Stomach smooth muscle (tissue), 2 donors: ENCODE results near the gene ZFP3.
"Not testable (repeated sequence)": the region's sequence is repeated elsewhere in the genome, so short reads cannot be mapped to it uniquely, and the experiment has no call there.

Source experiments
- H3K27ac ChIP-seq: one replicate; pipeline ENCODE4 v1.7.0; 2013; ENCODE audit warnings: mild to moderate bottlenecking, low read length, inconsistent platforms
- H3K27me3 ChIP-seq, 2 donors: one replicate each; pipeline ENCODE4 v1.7.0; 2013; ENCODE audit warnings: low read length in 2 of 2; ENCODE audit not compliant: insufficient read depth in 2 of 2, control insufficient read depth in 1 of 2
- H3K36me3 ChIP-seq, 2 donors: one replicate each; pipeline ENCODE4 v1.7.0; 2013; ENCODE audit warnings: low read length in 2 of 2; ENCODE audit not compliant: control insufficient read depth in 2 of 2, insufficient read depth in 2 of 2
- H3K4me1 ChIP-seq: one replicate; pipeline ENCODE4 v1.7.0; 2013; ENCODE audit warnings: low read length; ENCODE audit not compliant: control insufficient read depth, insufficient read depth
- H3K4me3 ChIP-seq, 2 donors: one replicate each; pipeline ENCODE4 v1.7.0; 2013; ENCODE audit warnings: low read length in 2 of 2
- H3K9ac ChIP-seq, 2 donors: one replicate each; pipeline ENCODE4 v1.7.0; 2013; ENCODE audit warnings: low read length in 2 of 2, mild to moderate bottlenecking in 1 of 2
- H3K9me3 ChIP-seq, 2 donors: one replicate each; pipeline ENCODE4 v1.7.0; 2013; ENCODE audit warnings: low read length in 2 of 2; ENCODE audit not compliant: control insufficient read depth in 2 of 2
- donor health status: healthy.
- donor health status: Pancreatic carcinoma.

ZFP3 gene

GRCh38 chr17:5132503-5133225 lies 54.4 kb downstream of the ZFP3 start:
- H3K4me1 ChIP-seq, H3K27me3 ChIP-seq, H3K9me3 ChIP-seq, H3K9ac ChIP-seq, H3K27ac ChIP-seq, H3K36me3 ChIP-seq, H3K4me3 ChIP-seq: not testable (repeated sequence)

GRCh38 chr17:5133311-5133710 lies 55.0 kb downstream of the ZFP3 start:
- H3K36me3 ChIP-seq, result no peaks in the 10 kb centered on the region
- no peak overlapping the region for H3K9ac ChIP-seq
- H3K4me3 ChIP-seq, result no peak overlapping the region
- no peaks in the 10 kb centered on the region for H3K9me3 ChIP-seq
- no peaks in the 10 kb centered on the region for H3K27me3 ChIP-seq
- no peaks in the 10 kb centered on the region for H3K4me1 ChIP-seq
- no peak overlapping the region for H3K27ac ChIP-seq

- not testable (repeated sequence) for H3K4me3 ChIP-seq, H3K36me3 ChIP-seq, H3K27me3 ChIP-seq, H3K9me3 ChIP-seq, H3K4me1 ChIP-seq, H3K27ac ChIP-seq, H3K9ac ChIP-seq
Observed at GRCh38 chr17:5133961-5134360, 55.7 kb downstream of the ZFP3 start.

- H3K9me3 ChIP-seq, H3K27ac ChIP-seq, H3K27me3 ChIP-seq, H3K9ac ChIP-seq, H3K36me3 ChIP-seq, H3K4me3 ChIP-seq, H3K4me1 ChIP-seq: not testable (repeated sequence)
Observed at GRCh38 chr17:5134571-5134970, 56.3 kb downstream of the ZFP3 start.

- H3K4me1 ChIP-seq, H3K9me3 ChIP-seq, H3K27ac ChIP-seq, H3K9ac ChIP-seq, H3K27me3 ChIP-seq, H3K4me3 ChIP-seq, H3K36me3 ChIP-seq: not testable (repeated sequence)
Observed at GRCh38 chr17:5135131-5135712, 57.0 kb downstream of the ZFP3 start.

- Histone ChIP-seq H3K27me3 (no peaks in the 10 kb centered on the region), H3K9ac (no peak overlapping the region), H3K9me3 (no peaks in the 10 kb centered on the region), H3K4me3 (no peak overlapping the region), H3K4me1 (no peaks in the 10 kb centered on the region), H3K27ac (no peak overlapping the region), H3K36me3 (no peaks in the 10 kb centered on the region)
Observed at GRCh38 chr17:5135726-5136579, 57.7 kb downstream of the ZFP3 start.

GRCh38 chr17:5136580-5137412 lies 58.5 kb downstream of the ZFP3 start:
- not testable (repeated sequence) for H3K9ac ChIP-seq, H3K27ac ChIP-seq

GRCh38 chr17:5137511-5138197 lies 59.4 kb downstream of the ZFP3 start:
- not testable (repeated sequence) for H3K9ac ChIP-seq, H3K9me3 ChIP-seq, H3K4me1 ChIP-seq, H3K27me3 ChIP-seq, H3K4me3 ChIP-seq, H3K27ac ChIP-seq, H3K36me3 ChIP-seq

More at GRCh38 chr17:5136580-5137412, 58.5 kb downstream of the ZFP3 start:
- H3K27me3 ChIP-seq, H3K4me3 ChIP-seq, H3K4me1 ChIP-seq, H3K9me3 ChIP-seq, H3K36me3 ChIP-seq: not testable (repeated sequence)

- not testable (repeated sequence) for H3K4me3 ChIP-seq, H3K9me3 ChIP-seq, H3K27ac ChIP-seq, H3K4me1 ChIP-seq, H3K36me3 ChIP-seq, H3K9ac ChIP-seq, H3K27me3 ChIP-seq
Observed at GRCh38 chr17:5138198-5138544, 59.9 kb downstream of the ZFP3 start.
